BE2C (cell line): Measurements from ENCODE around the gene MPP3.

Experiments
- DNase-seq: peaks from one replicate; pipeline ENCODE4 v3.0.0-alpha.2; 2020
- H3K27me3 ChIP-seq: fragments of 250-450 bp; sonication (Bioruptor Pico); 2 replicates; pipeline ENCODE4 v1.5.1; 2020; ENCODE audit warnings: mild to moderate bottlenecking
- H3K36me3 ChIP-seq: fragments of 250-450 bp; sonication (Bioruptor Pico); 2 replicates; pipeline ENCODE4 v1.5.1; 2020; ENCODE audit warnings: mild to moderate bottlenecking
- H3K4me1 ChIP-seq: fragments of 250-450 bp; sonication (Bioruptor Pico); 2 replicates; pipeline ENCODE4 v1.5.1; 2020
- H3K4me3 ChIP-seq: 2 replicates; pipeline ENCODE4 v1.5.1; 2011; ENCODE audit warnings: low read depth, low read length
- H3K9me3 ChIP-seq: fragments of 250-450 bp; sonication (Bioruptor Pico); 2 replicates; pipeline ENCODE4 v1.5.1; 2020
- CTCF ChIP-seq: IDR thresholded peaks from 2 replicates; pipeline ENCODE4 v1.5.1; 2012; ENCODE audit warnings: mild to moderate bottlenecking, low read depth, low read length

MPP3 gene

GRCh38 chr17:43855061-43855460 is 22.1 kb upstream of the MPP3 start:
- Histone ChIP-seq H3K4me1 (no peaks in the 10 kb centered on the region), H3K27me3 (no peaks in the 10 kb centered on the region), H3K36me3 (no peaks in the 10 kb centered on the region), H3K4me3 (no peak overlapping the region), H3K9me3 (no peaks in the 10 kb centered on the region)
- no peak for TF ChIP-seq CTCF
- DNase-seq = no peak

- no peak for DNase-seq
- Histone ChIP-seq H3K4me3 (no peak overlapping the region), H3K27me3 (no peaks in the 10 kb centered on the region), H3K36me3 (no peaks in the 10 kb centered on the region), H3K4me1 (no peaks in the 10 kb centered on the region), H3K9me3 (no peaks in the 10 kb centered on the region)
- TF ChIP-seq CTCF = no peak
Measured at GRCh38 chr17:43854498-43854897, 21.6 kb upstream of the MPP3 start.

GRCh38 chr17:43853546-43853945 is 20.6 kb upstream of the MPP3 start:
- no peaks in the 10 kb centered on the region for H3K36me3 ChIP-seq
- TF ChIP-seq CTCF = no peak
- H3K4me1 ChIP-seq = no peaks in the 10 kb centered on the region
- H3K27me3 ChIP-seq = no peaks in the 10 kb centered on the region
- H3K4me3 ChIP-seq = no peak overlapping the region
- no peaks in the 10 kb centered on the region for H3K9me3 ChIP-seq
- DNase-seq = no peak

GRCh38 chr17:43852571-43852970 is 19.6 kb upstream of the MPP3 start:
- TF ChIP-seq CTCF = no peak
- Histone ChIP-seq H3K27me3 (no peaks in the 10 kb centered on the region), H3K4me1 (no peaks in the 10 kb centered on the region)

GRCh38 chr17:43849116-43849515 is 16.2 kb upstream of the MPP3 start:
- H3K36me3 ChIP-seq = no peaks in the 10 kb centered on the region
- no peak for TF ChIP-seq CTCF
- DNase-seq = no peak
- no peaks in the 10 kb centered on the region for H3K9me3 ChIP-seq
- H3K4me1 ChIP-seq = no peaks in the 10 kb centered on the region
- no peaks in the 10 kb centered on the region for H3K27me3 ChIP-seq
- H3K4me3 ChIP-seq = no peak overlapping the region

More at GRCh38 chr17:43852571-43852970, 19.6 kb upstream of the MPP3 start:
- no peak overlapping the region for H3K4me3 ChIP-seq
- DNase-seq = no peak
- no peaks in the 10 kb centered on the region for H3K36me3 ChIP-seq
- H3K9me3 ChIP-seq = no peaks in the 10 kb centered on the region

GRCh38 chr17:43848601-43849000 is 15.7 kb upstream of the MPP3 start:
- H3K4me1 ChIP-seq = no peaks in the 10 kb centered on the region
- no peaks in the 10 kb centered on the region for H3K36me3 ChIP-seq
- no peak for TF ChIP-seq CTCF
- H3K4me3 ChIP-seq = no peak overlapping the region
- H3K9me3 ChIP-seq = no peaks in the 10 kb centered on the region
- no peaks in the 10 kb centered on the region for H3K27me3 ChIP-seq
- DNase-seq = no peak
